Chondrocyte (in vitro differentiated cells): ENCODE results near the gene ZBTB44. TPM values are rescaled to one million over a fixed set of nuclear protein-coding genes. Genes with fewer than 3 reads are reported as not detected.

Source experiments
- DNase-seq: peaks from one replicate; pipeline ENCODE4 v3.0.0; 2021; ENCODE audit warnings: mixed read lengths, low spot score
- H3K27ac Mint-ChIP-seq: one replicate; pipeline ENCODE4 v1.8.0; 2021; ENCODE audit warnings: mild to moderate bottlenecking, moderate library complexity, mixed read lengths; ENCODE audit not compliant: unreplicated experiment
- H3K27me3 Mint-ChIP-seq: 2 replicates; pipeline ENCODE4 v1.8.0; 2021; ENCODE audit warnings: low read depth, mixed read lengths
- H3K36me3 Mint-ChIP-seq: 2 replicates; pipeline ENCODE4 v1.8.0; 2021; ENCODE audit warnings: low read depth, mixed read lengths
- H3K4me1 Mint-ChIP-seq: 2 replicates; pipeline ENCODE4 v1.8.0; 2021; ENCODE audit warnings: low read depth, mild to moderate bottlenecking, mixed read lengths
- H3K4me3 Mint-ChIP-seq: one replicate; pipeline ENCODE4 v1.8.0; 2021; ENCODE audit warnings: mild to moderate bottlenecking, moderate library complexity, mixed read lengths; ENCODE audit not compliant: unreplicated experiment
- H3K9me3 Mint-ChIP-seq: 2 replicates; pipeline ENCODE4 v1.8.0; 2021; ENCODE audit warnings: low read depth, mixed read lengths
- total RNA-seq: library from RNA; stranded (reverse); gene quantifications from 3 replicates; pipeline ENCODE4 v1.2.1, GENCODE V29; 2021
- TF ChIP-seq, protein P1 (sequence below): fragments of 200-600 bp; sonication (generic); IDR thresholded peaks from 2 replicates; pipeline ENCODE4 v1.5.0; 2021; ENCODE audit warnings: antibody characterized with exemption, mild to moderate bottlenecking, moderate library complexity

ZBTB44 gene
- total RNA-seq, 1 donor from 2014 or later: 21.2 TPM

- Mint-ChIP-seq H3K27me3 (no peaks in the 10 kb centered on the region), H3K4me1 (peaks cover 20% of the 10 kb centered on the region), H3K27ac (no peak overlapping the region), H3K4me3 (no peak overlapping the region), H3K9me3 (peaks cover 4% of the 10 kb centered on the region), H3K36me3 (peaks cover under 1% of the 10 kb centered on the region)
- no peak for DNase-seq
- TF ChIP-seq, protein P1, sequence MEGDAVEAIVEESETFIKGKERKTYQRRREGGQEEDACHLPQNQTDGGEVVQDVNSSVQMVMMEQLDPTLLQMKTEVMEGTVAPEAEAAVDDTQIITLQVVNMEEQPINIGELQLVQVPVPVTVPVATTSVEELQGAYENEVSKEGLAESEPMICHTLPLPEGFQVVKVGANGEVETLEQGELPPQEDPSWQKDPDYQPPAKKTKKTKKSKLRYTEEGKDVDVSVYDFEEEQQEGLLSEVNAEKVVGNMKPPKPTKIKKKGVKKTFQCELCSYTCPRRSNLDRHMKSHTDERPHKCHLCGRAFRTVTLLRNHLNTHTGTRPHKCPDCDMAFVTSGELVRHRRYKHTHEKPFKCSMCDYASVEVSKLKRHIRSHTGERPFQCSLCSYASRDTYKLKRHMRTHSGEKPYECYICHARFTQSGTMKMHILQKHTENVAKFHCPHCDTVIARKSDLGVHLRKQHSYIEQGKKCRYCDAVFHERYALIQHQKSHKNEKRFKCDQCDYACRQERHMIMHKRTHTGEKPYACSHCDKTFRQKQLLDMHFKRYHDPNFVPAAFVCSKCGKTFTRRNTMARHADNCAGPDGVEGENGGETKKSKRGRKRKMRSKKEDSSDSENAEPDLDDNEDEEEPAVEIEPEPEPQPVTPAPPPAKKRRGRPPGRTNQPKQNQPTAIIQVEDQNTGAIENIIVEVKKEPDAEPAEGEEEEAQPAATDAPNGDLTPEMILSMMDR: no peak
These were observed 4.1 kb downstream of the ZBTB44 start for GRCh38 chr11:130310622-130311021.

DNA sequence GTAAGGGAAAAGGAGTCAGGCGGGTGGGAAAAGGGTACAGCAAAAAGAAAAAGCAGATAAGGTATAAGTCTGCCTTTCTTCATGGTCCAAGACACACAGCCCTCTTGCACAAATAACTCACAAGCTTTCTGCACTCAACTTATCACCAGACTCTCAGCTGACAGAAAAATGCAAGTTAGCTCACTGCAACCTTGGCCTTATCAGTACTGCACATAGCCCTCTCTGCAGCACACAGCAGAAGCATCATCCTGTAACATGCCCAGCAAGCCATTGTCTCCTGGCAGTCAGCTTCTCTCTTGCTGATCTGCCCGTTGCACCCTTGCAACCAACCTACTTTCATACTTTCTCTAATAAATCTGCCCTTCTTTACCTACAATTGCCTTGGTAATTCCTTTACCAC, 5.8 kb downstream of the ZBTB44 start:
- no peak overlapping the region for H3K4me3 Mint-ChIP-seq
- H3K9me3 Mint-ChIP-seq: peaks cover 13% of the 10 kb centered on the region
- peaks cover 7% of the 10 kb centered on the region for H3K36me3 Mint-ChIP-seq
- no peak overlapping the region for H3K27ac Mint-ChIP-seq
- peaks cover 17% of the 10 kb centered on the region for H3K4me1 Mint-ChIP-seq
- no peak for DNase-seq
- H3K27me3 Mint-ChIP-seq: no peaks in the 10 kb centered on the region
- TF ChIP-seq, protein P1: no peak

DNA sequence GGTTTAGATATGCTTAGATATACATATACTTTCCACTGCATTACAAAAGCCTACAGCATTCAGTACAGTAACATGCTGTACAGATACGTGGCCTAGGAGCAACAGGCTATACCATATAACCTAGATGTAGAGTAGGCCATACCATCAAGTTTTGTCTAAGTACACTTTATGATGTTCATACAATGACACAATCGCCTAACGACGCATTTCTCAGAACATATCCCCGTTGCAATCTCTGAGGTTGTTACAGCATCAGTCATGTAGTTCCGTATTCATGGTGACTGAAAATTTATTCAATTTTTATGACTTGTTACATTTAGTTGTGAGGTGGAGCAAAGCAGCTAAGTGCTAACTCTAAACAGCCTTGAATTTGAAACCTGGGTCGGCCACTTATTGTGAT, 6.7 kb downstream of the ZBTB44 start:
- peaks cover 13% of the 10 kb centered on the region for H3K9me3 Mint-ChIP-seq
- H3K36me3 Mint-ChIP-seq: peaks cover 7% of the 10 kb centered on the region
- no peak overlapping the region for H3K4me3 Mint-ChIP-seq
- no peak overlapping the region for H3K27ac Mint-ChIP-seq
- TF ChIP-seq, protein P1: no peak
- no peaks in the 10 kb centered on the region for H3K27me3 Mint-ChIP-seq
- DNase-seq: no peak
- H3K4me1 Mint-ChIP-seq: peaks cover 10% of the 10 kb centered on the region

DNA sequence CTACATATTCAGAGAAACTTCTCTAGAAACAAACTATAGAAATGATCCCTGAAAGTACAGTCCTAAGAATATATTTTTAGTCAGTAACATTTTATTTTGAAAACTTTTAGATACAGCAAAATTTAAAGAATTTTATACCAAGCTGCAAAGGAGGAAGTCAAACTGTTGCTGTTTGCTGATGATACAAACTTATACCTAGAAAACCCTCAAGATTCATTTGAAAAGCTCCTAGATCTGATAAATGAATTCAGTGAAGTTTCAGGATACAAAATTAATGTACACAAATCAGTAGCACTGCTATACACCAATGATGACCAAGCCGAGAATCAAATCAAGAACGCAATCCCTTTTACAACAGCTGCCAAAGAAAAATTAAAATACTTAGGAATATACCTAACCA, 10.1 kb downstream of the ZBTB44 start:
- TF ChIP-seq, protein P1: no peak

GRCh38 chr11:130301002-130301401, 13.7 kb downstream of the ZBTB44 start:
- Mint-ChIP-seq H3K27ac (peak overlapping the region; percentile 76), H3K9me3 (peaks cover 10% of the 10 kb centered on the region), H3K27me3 (no peaks in the 10 kb centered on the region), H3K4me3 (no peak overlapping the region), H3K4me1 (peaks cover 10% of the 10 kb centered on the region), H3K36me3 (peaks cover 13% of the 10 kb centered on the region)
- TF ChIP-seq, protein P1: no peak
- no peak for DNase-seq

More for the DNA sequence above, 10.1 kb downstream of the ZBTB44 start:
- Mint-ChIP-seq H3K27me3 (no peaks in the 10 kb centered on the region), H3K4me3 (no peak overlapping the region), H3K27ac (no peak overlapping the region), H3K36me3 (peaks cover 13% of the 10 kb centered on the region), H3K4me1 (peaks cover 10% of the 10 kb centered on the region), H3K9me3 (peaks cover 13% of the 10 kb centered on the region)
- no peak for DNase-seq
